Left cardiac atrium (tissue), 4 donors: ENCODE results near the gene SERINC2. TPM values are rescaled to one million over a fixed set of nuclear protein-coding genes. Genes with fewer than 3 reads are reported as not detected.
"Not testable (repeated sequence)": the region's sequence is repeated elsewhere in the genome, so short reads cannot be mapped to it uniquely, and the experiment has no call there.

ENCODE experiments used
- ATAC-seq, 2 donors: fragments of 200-7000 bp; cut with Tn5 transposase; one replicate each; pipeline ENCODE4 v1.9.1; 2020; ENCODE audit warnings: mild to moderate bottlenecking in 2 of 2, moderate library complexity in 2 of 2
- DNase-seq: peaks from one replicate; pipeline ENCODE4 v3.0.0-alpha.2; 2020
- intact Hi-C, 2 donors: fragments of 100-400 bp; cut with DNase I; formaldehyde crosslinking; loops; one replicate each; pipeline versions ENCODE4 v1.14.1 to v1.15.1; 2022 to 2023
- total RNA-seq, 2 donors: library from RNA; stranded (reverse); fragmentation: NEBNext Ultra II Directional; extraction: Animal tissue kit (Norgen Biotek cat#: 25700); gene quantifications; one replicate each; pipeline ENCODE4 v1.2.1, GENCODE V29; 2021
- donor health status: DM: no; HTN: yes; CAD: no.
- donor health status: DM: no; HTN: yes; CAD: no; lungs with severe emphysema.
- donor health status: DM: yes; HTN: yes; CAD: no.
- donor health status: Dilated cardiomyopathy.

Gene SERINC2
- total RNA-seq, 2 donors from 2014 or later: 2.4 to 2.9 TPM

GRCh38 chr1:31426249-31426922, 13.4 kb downstream of the SERINC2 start:
- intact Hi-C loops: loop anchor here in 1 of 2 donors (10.0 kb wide), 1 partner anchor 118 kb away; no protein-coding TSS in a partner anchor
- ATAC-seq (no peak), DNase-seq (no peak)

DNA sequence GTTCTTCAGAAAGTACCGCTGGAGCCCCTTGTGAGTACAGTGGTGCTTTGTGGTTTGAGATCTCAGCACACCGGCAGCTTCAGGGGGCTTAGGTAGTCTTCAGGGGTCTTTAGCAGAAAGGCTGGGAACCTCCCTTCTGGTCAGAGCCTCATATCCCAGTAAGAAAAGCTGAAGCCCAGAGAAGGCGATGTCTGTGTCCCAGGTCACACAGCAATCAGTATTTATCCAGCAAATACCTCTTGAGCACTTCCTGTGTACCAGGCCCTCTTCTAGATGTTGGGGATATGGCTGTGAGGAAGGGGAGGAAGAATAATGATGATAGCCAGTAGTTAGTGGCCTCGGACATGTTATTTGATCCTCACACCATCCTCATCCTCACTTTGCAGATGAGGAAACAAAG, 14.3 kb downstream of the SERINC2 start:
- ATAC-seq (no peak), DNase-seq (no peak)
- intact Hi-C loops: loop anchor here in 1 of 2 donors (10.0 kb wide), 1 partner anchor 117 kb away; no protein-coding TSS in a partner anchor

DNA sequence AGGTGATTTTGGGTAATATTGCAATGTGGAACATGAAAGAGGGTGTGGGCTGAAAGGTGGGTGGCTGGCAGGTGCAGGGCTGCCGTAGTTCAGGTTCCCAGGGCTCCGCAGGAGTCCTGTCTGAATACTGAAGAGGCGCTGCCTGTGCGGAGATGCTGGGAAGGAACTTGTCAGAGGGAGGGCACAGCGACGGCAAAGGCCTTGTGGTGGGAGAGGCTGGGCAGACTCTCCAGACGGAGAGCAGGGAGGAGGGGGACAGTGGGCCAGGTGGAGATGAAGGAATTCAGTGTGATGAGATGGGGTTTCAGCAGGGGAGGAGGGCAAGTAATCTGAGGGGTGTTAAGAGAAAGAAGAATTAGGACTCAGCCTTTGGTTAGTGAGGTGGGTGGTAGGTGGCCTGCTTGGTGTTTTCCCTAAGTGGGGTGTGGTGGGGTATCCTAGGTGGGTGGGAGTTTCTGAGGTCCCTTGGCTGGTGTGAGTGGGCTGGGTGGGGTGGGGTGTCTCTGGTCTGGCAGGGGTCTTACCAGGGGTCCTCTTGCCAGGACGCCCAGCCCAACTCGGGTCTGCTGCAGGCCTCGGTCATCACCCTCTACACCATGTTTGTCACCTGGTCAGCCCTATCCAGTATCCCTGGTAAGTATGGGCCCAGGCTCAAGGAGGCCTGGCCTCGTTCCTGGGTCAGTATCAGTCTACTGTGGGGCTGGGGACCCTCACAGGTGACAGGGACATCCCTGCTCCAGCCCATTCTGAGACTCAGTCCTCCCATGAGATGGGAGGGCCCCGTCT, 15.6 kb downstream of the SERINC2 start:
- ATAC-seq (no peak), DNase-seq (no peak)
- intact Hi-C loops: loop anchor here in 1 of 2 donors (10.0 kb wide), 1 partner anchor 116 kb away; no protein-coding TSS in a partner anchor

- intact Hi-C loops: loop anchor here in 1 of 2 donors (10.0 kb wide), 1 partner anchor 115 kb away; no protein-coding TSS in a partner anchor
- no peak for DNase-seq
These were observed 16.6 kb downstream of the SERINC2 start for GRCh38 chr1:31429583-31429982.

DNA sequence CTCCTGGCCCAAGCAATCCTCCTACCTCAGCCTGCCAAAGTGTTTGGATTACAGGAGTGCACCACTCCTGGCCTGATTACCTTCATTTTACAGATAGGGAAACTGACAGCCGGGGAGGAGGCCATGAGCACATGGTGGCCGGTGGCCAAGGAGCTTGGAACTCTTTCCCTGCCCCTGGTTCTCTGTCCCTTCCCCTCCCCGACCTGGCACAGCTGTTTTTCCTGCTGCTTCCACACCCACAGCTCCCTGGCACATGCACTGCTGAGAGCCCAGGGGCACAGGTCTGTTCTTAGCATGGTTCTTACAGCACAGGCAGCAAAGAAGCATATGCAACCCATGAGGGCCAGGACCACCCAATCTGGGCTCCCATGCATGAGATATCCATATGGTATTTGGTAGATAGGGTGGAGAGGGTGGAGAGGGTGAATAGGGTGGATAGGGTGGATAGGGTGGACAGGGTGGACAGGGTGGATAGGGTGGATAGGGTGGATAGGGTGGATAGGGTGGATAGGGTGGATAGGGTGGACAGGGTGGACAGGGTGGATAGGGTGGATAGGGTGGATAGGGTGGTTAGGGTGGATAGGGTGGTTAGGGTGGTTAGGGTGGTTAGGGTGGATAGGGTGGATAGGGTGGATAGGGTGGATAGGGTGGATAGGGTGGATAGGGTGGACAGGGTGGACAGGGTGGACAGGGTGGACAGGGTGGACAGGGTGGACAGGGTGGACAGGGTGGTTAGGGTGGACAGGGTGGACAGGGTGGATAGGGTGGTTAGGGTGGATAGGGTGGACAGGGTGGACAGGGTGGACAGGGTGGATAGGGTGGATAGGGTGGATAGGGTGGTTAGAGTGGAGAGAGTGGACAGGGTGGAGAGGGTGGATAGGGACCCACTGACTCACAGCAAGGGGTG, 18.6 kb downstream of the SERINC2 start:
- DNase-seq, intact Hi-C loops, ATAC-seq: not testable (repeated sequence)

More at GRCh38 chr1:31429583-31429982, 16.6 kb downstream of the SERINC2 start:
- no peak for ATAC-seq

DNA sequence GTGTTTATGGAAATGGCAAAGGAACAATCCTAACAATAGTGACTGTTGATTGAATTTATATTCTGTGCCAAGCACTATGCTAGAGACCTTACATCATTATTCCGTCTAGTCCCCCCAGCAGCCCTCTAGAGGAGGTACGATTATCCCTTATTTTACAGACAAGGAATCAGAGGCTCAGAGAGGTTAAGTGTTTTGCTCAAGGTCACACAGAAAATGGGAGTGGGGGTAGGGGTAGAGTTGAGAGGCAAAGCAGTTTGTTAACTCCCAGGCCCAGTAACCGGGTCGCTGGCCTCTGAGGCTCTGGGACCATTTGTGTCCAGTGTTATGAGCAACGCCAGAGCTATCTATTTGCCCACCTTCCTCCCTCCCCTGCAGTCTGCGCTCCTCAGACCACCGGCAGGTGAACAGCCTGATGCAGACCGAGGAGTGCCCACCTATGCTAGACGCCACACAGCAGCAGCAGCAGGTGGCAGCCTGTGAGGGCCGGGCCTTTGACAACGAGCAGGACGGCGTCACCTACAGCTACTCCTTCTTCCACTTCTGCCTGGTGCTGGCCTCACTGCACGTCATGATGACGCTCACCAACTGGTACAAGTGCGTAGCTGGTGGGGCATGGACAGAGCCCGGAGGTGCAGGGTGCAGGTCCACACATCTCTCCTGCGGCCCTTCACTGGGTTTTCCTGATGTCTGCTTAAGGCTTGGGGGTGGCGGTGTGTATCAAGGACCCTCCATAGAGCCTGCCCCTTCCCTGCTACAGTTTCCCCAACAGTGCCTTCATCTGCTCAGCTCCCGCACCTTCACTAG, 19.8 kb downstream of the SERINC2 start:
- ATAC-seq: no peak
- intact Hi-C loops: no loop called here
- no peak for DNase-seq

- intact Hi-C loops: no loop called here
- DNase-seq (no peak), ATAC-seq (no peak)
These were observed 20.4 kb downstream of the SERINC2 start for GRCh38 chr1:31433396-31433930.

DNA sequence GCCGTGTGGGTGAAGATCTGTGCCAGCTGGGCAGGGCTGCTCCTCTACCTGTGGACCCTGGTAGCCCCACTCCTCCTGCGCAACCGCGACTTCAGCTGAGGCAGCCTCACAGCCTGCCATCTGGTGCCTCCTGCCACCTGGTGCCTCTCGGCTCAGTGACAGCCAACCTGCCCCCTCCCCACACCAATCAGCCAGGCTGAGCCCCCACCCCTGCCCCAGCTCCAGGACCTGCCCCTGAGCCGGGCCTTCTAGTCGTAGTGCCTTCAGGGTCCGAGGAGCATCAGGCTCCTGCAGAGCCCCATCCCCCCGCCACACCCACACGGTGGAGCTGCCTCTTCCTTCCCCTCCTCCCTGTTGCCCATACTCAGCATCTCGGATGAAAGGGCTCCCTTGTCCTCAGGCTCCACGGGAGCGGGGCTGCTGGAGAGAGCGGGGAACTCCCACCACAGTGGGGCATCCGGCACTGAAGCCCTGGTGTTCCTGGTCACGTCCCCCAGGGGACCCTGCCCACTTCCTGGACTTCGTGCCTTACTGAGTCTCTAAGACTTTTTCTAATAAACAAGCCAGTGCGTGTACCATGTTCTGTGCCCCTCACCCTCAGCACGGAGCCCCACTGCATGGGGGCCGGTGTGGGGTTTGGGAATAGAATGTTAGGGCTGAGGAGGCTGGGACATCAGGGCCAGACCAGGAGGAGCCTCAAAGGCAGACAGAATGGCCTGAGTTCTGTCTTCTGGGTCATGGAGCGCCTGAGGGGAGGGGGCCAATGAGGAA, 21.3 kb downstream of the SERINC2 start:
- DNase-seq (no peak), ATAC-seq (no peak)
- intact Hi-C loops: no loop called here

GRCh38 chr1:31434979-31435378, 22.0 kb downstream of the SERINC2 start:
- intact Hi-C loops: no loop called here
- no peak for ATAC-seq
- no peak for DNase-seq

DNA sequence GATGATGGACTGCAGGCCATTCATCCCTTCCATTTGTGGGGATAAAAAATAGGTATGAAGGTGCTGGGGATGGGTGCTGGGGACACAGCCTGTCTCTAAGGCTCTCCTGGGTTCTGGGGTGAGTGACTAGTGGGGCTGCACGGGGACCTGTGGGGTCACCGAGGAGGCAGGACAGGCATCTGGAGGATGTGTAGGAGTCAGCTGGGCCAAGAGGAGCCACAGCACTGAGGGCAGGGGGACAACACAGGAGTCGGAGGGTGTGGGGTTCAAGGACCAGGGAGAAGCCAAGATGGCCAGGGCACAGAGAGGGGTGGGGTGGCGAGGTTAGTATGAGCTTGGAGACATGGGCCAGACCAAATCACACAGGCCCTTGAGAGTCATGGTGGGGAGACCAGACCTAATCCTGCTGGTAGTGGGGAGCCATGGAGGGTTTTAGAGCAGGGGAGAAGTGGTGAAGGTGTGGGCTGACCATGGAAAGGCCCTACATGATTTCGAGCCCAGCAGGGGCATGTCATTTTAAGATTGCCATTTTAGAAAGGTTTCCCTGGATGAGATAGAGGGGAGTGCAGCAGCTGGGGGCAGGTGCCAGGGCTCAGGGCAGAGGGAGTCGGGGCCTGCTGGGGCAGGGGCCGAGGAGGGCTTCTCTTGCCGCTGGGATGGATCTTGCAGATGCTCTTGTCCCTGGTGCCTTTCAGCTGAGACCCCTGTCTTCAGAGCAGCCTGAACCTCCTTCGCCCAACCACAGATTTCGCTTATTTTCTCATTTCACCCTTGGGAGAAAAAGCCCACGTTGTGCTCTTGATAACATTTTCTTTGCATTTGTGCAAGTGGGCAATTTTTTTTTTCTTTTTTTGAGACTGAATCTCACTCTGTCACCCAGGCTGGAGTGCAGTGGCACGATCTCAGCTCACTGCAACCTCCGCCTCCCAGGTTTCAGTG, 22.7 kb downstream of the SERINC2 start:
- intact Hi-C loops: no loop called here
- DNase-seq (no peak), ATAC-seq (no peak)

- intact Hi-C loops: no loop called here
- no peak for DNase-seq
- ATAC-seq: no peak
These were observed 23.8 kb downstream of the SERINC2 start for GRCh38 chr1:31436596-31437432.

- ATAC-seq: no peak
- intact Hi-C loops: no loop called here
- DNase-seq: no peak
These were observed 24.5 kb downstream of the SERINC2 start for GRCh38 chr1:31437433-31438037.

DNA sequence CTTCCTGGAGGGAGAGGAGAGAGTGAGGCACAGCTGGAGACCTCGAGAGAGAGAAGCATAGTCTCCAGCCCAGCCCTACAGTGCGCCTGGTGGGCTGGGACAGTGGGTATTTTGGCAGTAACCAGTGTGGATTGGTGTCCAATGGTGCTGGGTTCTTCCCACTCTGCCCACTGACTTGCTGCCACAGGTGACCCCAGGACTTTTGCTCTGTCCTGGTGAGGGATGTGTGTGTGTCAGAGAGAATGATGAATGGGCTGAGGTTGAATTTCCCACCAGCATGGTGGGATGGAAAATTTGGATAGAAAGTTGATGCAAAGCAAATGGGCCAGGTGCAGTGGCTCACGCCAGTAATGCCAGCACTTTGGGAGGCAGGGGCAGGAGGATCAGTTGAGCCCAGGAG, 26.3 kb downstream of the SERINC2 start:
- intact Hi-C loops: no loop called here
- no peak for ATAC-seq
- DNase-seq: no peak

DNA sequence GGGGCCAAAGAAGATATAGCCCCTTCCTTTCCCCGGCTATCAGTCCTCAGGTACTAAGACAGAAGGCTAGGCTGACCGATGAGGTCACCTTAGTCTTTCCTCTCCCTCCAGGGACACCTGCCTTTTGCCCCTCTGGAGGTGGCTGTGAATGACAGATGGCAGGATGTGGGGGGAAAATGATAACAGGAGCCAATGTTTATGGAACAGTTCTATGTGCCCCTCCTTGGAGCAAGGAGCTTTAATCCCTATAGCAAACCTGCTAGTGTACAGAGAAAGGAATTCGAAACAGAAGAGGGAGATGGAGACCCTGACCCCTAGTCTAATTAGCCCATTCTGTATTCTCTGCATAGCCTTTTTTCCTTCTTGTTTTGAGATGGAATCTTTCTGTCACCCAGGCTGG, 28.1 kb downstream of the SERINC2 start:
- intact Hi-C loops: no loop called here
- no peak for DNase-seq
- ATAC-seq: no peak

DNA sequence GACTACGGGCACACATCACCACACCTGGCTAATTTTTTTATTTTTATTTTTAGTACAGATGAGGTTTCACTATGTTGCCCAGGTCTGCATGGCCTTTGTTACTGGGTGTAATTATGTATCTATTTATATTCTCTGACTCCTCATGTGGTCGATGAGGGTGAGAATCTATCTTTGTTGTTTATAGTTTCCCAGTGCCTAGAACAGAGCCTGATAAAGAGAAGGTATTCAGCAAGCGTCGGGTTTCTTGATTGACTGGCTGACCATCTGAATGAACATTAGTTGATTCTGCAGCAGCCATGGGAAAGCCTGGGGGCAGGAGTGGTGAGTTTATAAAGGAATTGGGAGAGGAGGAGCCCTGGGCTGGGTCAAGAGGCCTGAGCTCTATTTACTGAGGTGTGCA, 28.5 kb downstream of the SERINC2 start:
- DNase-seq (no peak), ATAC-seq (no peak)
- intact Hi-C loops: no loop called here
